GM23248 (cell line): ENCODE results near the gene LPCAT2. TPM values are rescaled to one million over a fixed set of nuclear protein-coding genes. Genes with fewer than 3 reads are reported as not detected.
"Not testable (repeated sequence)": the region's sequence is repeated elsewhere in the genome, so short reads cannot be mapped to it uniquely, and the experiment has no call there.

Source experiments
- DNase-seq: peaks from one replicate; pipeline ENCODE4 v3.0.0-alpha.2; 2015
- H2AFZ ChIP-seq: fragments of 200-600 bp; sonication (generic); 2 replicates; pipeline ENCODE4 v1.6.1; 2016; ENCODE audit warnings: antibody characterized with exemption
- H3F3A ChIP-seq: fragments of 200-600 bp; sonication (generic); 2 replicates; pipeline ENCODE4 v1.6.1; 2016; ENCODE audit warnings: mild to moderate bottlenecking, antibody characterized with exemption, mixed run types; ENCODE audit not compliant: insufficient read depth
- H3K27ac ChIP-seq: fragments of 200-600 bp; sonication (generic); 2 replicates; pipeline ENCODE4 v1.5.1; 2016; ENCODE audit warnings: mild to moderate bottlenecking
- H3K27me3 ChIP-seq: fragments of 200-600 bp; sonication (generic); replicated peaks from 2 replicates; pipeline ENCODE4 v1.6.1; 2016; ENCODE audit warnings: mild to moderate bottlenecking; ENCODE audit not compliant: insufficient read depth
- H3K36me3 ChIP-seq: fragments of 200-600 bp; sonication (generic); 2 replicates; pipeline ENCODE4 v1.6.1; 2016; ENCODE audit warnings: low read depth, mild to moderate bottlenecking
- H3K4me1 ChIP-seq: fragments of 200-600 bp; sonication (generic); 2 replicates; pipeline ENCODE4 v1.6.1; 2016; ENCODE audit warnings: mild to moderate bottlenecking; ENCODE audit not compliant: insufficient read depth
- H3K4me2 ChIP-seq: fragments of 200-600 bp; sonication (generic); one replicate; pipeline ENCODE4 v1.6.1; 2016; ENCODE audit warnings: mild to moderate bottlenecking; ENCODE audit not compliant: unreplicated experiment
- H3K4me3 ChIP-seq: fragments of 200-600 bp; sonication (generic); 2 replicates; pipeline ENCODE4 v1.5.1; 2016; ENCODE audit warnings: mild to moderate bottlenecking
- H3K79me2 ChIP-seq: fragments of 200-600 bp; sonication (generic); 2 replicates; pipeline ENCODE4 v1.6.1; 2016; ENCODE audit warnings: mild to moderate bottlenecking; ENCODE audit not compliant: insufficient read depth
- H3K9ac ChIP-seq: fragments of 200-600 bp; sonication (generic); 2 replicates; pipeline ENCODE4 v1.6.1; 2016; ENCODE audit warnings: mild to moderate bottlenecking
- H3K9me2 ChIP-seq: fragments of 200-600 bp; sonication (generic); 2 replicates; pipeline ENCODE4 v1.6.1; 2016; ENCODE audit warnings: mixed run types, mild to moderate bottlenecking, moderate library complexity; ENCODE audit not compliant: insufficient read depth
- H3K9me3 ChIP-seq: fragments of 200-600 bp; sonication (generic); one replicate; pipeline ENCODE4 v1.6.1; 2017; ENCODE audit warnings: low read depth
- H4K20me1 ChIP-seq: fragments of 200-600 bp; sonication (generic); 2 replicates; pipeline ENCODE4 v1.6.0; 2016; ENCODE audit not compliant: insufficient read depth
- EZH2 ChIP-seq: fragments of 200-600 bp; sonication (generic); IDR thresholded peaks from 2 replicates; pipeline ENCODE4 v1.6.1; 2018; ENCODE audit warnings: antibody characterized with exemption, mild to moderate bottlenecking; ENCODE audit not compliant: insufficient read depth, poor library complexity, severe bottlenecking
- EZH2phosphoT487 ChIP-seq: fragments of 200-600 bp; sonication (generic); IDR thresholded peaks from 2 replicates; pipeline ENCODE4 v1.6.1; 2018; ENCODE audit warnings: antibody characterized with exemption, moderate library complexity, mild to moderate bottlenecking, low read depth; ENCODE audit not compliant: insufficient read depth
- WGBS, 2 experiments: methylation state at CpG; one replicate each; pipeline ENCODE4 v1.1.6; 2015 to 2017; ENCODE audit warnings: low lambda C conversion rate in 2 of 2, low coverage in 1 of 2; ENCODE audit errors: missing lambda C conversion rate in 2 of 2; 5-methylcytosine and 5-hydroxymethylcytosine counted together
- in situ Hi-C: fragments of 300-500 bp; cut with MboI; formaldehyde crosslinking; loops from 2 replicates; pipeline ENCODE4 v1.15.0; 2020
- polyA plus RNA-seq: library from polyadenylated mRNA; unstranded; fragments of >200 nt; fragmentation: Nextera tagmentation; extraction: Ambion mirVana; gene quantifications from 2 replicates; pipeline ENCODE4 v1.2.1, GENCODE V29; 2016
- total RNA-seq: library from RNA; depleted of rRNA; stranded (reverse); fragments of >200 nt; shearing (Covaris generic); gene quantifications from 2 replicates; pipeline ENCODE4 v1.2.3, GENCODE V29; 2014

LPCAT2 gene
- total and polyA plus RNA-seq, 2 experiments from 2014 or later, result 11.4 to 12.4 TPM

DNA sequence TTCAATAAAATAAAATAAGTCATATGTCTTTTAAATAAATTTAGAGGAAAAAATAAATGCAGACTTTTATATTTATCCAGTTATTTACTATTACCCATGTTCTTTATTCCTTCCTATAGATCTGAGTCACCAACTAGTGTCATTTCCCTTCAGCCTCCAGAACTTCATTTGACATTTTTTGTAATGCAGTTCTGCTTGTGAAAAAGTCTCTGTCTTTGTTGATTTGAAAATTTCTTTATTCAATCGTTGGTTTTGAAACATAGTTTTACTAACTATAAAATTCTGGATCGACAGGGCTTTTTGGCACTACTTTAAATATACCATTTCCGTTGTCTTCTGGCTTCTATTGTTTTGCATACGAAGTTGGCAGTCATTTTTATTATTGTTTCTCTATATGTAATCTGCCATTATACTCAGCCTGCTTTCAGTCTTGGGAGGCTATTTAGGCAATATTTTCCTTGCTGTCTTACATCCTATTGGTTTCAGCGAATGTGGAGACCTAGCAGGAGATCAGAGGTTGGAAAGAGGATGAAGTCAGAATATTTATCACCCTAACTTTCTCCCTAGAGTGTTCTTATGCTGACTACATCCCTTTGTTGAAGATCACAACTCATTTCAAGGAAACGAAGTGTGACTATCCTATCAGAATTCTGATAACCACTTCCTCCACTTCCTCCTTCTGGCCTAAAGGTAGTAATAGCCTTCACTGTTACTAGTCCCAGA is 104.9 kb downstream of the LPCAT2 start:
- Histone ChIP-seq H3K27ac (no peak overlapping the region), H3K79me2 (no peaks in the 10 kb centered on the region), H3K4me2 (no peak overlapping the region), H3K4me3 (no peak overlapping the region), H3K36me3 (no peaks in the 10 kb centered on the region), H3F3A (no peaks in the 10 kb centered on the region), H3K9me3 (no peaks in the 10 kb centered on the region), H3K27me3 (no peaks in the 10 kb centered on the region), H3K4me1 (no peaks in the 10 kb centered on the region), H4K20me1 (no peaks in the 10 kb centered on the region), H3K9me2 (no peaks in the 10 kb centered on the region), H3K9ac (no peak overlapping the region), H2AFZ (no peak overlapping the region)
- TF ChIP-seq EZH2phosphoT487, result no peak
- TF ChIP-seq EZH2, result no peak
- in situ Hi-C loops, result no loop called here
- 54 to 57% methylated on average over 6 of the region's 6 CpGs for WGBS, 2 experiments
- DNase-seq, result no peak

DNA sequence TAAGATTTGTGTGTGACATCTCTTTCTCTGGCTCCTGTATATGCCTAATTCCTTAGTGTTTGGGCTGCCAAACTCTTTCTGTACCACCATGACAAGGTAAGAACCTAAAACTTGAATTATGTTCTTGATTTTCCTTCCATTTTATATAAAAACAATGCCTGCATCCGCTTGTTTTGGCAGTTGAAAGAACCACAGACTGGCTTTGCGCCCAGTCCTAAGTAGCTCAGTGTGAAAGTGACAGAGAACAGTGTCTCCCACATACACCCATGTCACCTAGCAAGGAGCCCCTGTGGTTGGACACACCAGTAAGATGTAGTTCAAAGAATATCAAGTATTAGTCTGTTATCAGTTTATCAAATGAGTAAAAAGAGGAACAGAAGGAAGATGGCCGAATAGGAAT is 106.2 kb downstream of the LPCAT2 start:
- no peaks in the 10 kb centered on the region for H3K27me3 ChIP-seq
- H3K9ac ChIP-seq, result no peak overlapping the region
- H3K27ac ChIP-seq, result no peak overlapping the region
- H3K79me2 ChIP-seq, result no peaks in the 10 kb centered on the region
- H2AFZ ChIP-seq, result no peak overlapping the region
- H4K20me1 ChIP-seq, result no peaks in the 10 kb centered on the region
- WGBS, 2 experiments, result 53 to 60% methylated on average over 3 of the region's 3 CpGs
- no peak for DNase-seq
- H3K36me3 ChIP-seq, result no peaks in the 10 kb centered on the region
- no peaks in the 10 kb centered on the region for H3F3A ChIP-seq
- H3K9me2 ChIP-seq, result no peaks in the 10 kb centered on the region
- no peaks in the 10 kb centered on the region for H3K9me3 ChIP-seq
- no peak overlapping the region for H3K4me3 ChIP-seq
- TF ChIP-seq EZH2 (no peak), EZH2phosphoT487 (no peak)
- H3K4me2 ChIP-seq, result no peak overlapping the region
- in situ Hi-C loops, result no loop called here
- no peaks in the 10 kb centered on the region for H3K4me1 ChIP-seq

DNA sequence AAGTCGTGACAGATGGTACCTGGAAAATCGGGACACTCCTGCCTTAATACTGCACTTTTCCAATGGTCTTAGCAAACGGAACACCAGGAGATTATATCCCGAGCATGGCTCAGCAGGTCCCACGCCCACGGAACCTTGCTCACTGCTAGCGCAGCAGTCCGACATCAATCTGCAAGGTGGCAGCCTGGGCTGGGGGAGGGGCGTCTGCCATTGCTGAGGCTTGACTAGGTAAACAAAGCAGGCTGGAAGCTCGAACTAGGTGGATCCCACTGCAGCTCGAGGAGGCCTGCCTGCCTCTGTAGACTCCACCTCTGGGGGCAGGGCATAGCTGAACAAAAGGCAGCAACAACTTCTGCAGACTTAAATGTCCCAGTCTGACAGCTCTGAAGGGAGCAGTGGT is 106.8 kb downstream of the LPCAT2 start:
- H3K9me3 ChIP-seq, H3K27me3 ChIP-seq, H3F3A ChIP-seq, H4K20me1 ChIP-seq, H3K4me1 ChIP-seq, H3K36me3 ChIP-seq, in situ Hi-C loops, H3K79me2 ChIP-seq, H3K27ac ChIP-seq, H3K4me2 ChIP-seq, H2AFZ ChIP-seq, H3K9ac ChIP-seq, H3K4me3 ChIP-seq, DNase-seq, H3K9me2 ChIP-seq: not testable (repeated sequence)
- WGBS, 2 experiments, result 58% methylated on average over 11 of the region's 11 CpGs

DNA sequence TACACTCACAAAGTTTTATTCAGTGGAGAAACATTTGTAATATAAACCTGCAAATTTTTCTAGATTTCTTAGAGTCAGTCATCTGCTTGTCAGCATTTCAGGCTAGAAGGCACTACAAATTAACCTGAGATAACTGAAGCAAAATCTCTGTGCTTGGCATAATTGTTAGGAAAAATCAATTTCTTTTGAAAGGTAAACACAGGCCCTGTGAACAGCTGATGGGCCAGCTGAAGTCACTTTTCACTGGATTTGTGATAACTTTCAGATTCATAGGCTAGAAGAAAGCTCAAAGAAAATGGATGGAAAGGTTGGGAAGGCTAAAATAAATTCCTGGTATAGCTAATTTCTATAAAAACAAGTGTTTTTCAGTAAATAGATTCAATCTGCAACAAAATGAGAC is 112.9 kb downstream of the LPCAT2 start:
- in situ Hi-C loops, result no loop called here
- no peaks in the 10 kb centered on the region for H3F3A ChIP-seq

DNA sequence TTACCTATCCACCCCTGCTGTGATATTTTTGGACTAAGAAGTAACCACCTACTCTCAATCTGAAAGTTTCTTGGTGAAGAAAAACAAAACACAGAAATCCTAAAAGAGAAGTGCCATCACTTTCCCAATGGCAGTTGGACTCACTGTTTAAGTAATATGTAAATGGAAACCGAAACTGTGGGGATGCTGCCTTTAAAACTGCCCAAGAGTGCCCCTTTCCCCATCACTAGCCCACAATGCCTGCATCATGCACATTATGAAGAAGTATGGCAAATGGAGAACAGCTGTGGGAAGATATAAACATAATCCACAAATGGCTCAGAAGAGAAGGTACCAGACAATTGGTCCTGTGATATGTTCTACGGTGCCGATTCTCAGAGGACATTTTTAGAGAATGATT is 113.4 kb downstream of the LPCAT2 start:
- TF ChIP-seq EZH2phosphoT487 (no peak), EZH2 (no peak)
- WGBS, 2 experiments, result 67 to 68% methylated on average over 3 of the region's 3 CpGs
- Histone ChIP-seq H3K4me3 (no peak overlapping the region), H4K20me1 (no peaks in the 10 kb centered on the region), H3K79me2 (no peaks in the 10 kb centered on the region), H3K36me3 (no peaks in the 10 kb centered on the region), H3K27ac (no peak overlapping the region), H3F3A (no peaks in the 10 kb centered on the region), H3K27me3 (no peaks in the 10 kb centered on the region), H3K4me2 (no peak overlapping the region), H3K9me2 (no peaks in the 10 kb centered on the region), H3K9ac (no peak overlapping the region), H3K4me1 (no peaks in the 10 kb centered on the region), H2AFZ (no peak overlapping the region), H3K9me3 (no peaks in the 10 kb centered on the region)
- no peak for DNase-seq
- in situ Hi-C loops, result no loop called here

More for the DNA sequence above, 112.9 kb downstream of the LPCAT2 start:
- Histone ChIP-seq H3K79me2 (no peaks in the 10 kb centered on the region), H3K9me3 (no peaks in the 10 kb centered on the region), H3K9me2 (no peaks in the 10 kb centered on the region), H3K4me1 (no peaks in the 10 kb centered on the region), H3K27me3 (no peaks in the 10 kb centered on the region), H3K36me3 (no peaks in the 10 kb centered on the region), H3K9ac (no peak overlapping the region), H3K27ac (no peak overlapping the region), H2AFZ (no peak overlapping the region), H3K4me3 (no peak overlapping the region), H4K20me1 (no peaks in the 10 kb centered on the region), H3K4me2 (no peak overlapping the region)
- TF ChIP-seq EZH2phosphoT487 (no peak), EZH2 (no peak)
- no peak for DNase-seq
